COR-L47 (cell line): Measurements from ENCODE around the gene FGF14.

ENCODE experiments used
- DNase-seq: peaks from one replicate; lab custom pipeline; 2025; lab: John Stamatoyannopoulos, UW

The FGF14 gene

DNA sequence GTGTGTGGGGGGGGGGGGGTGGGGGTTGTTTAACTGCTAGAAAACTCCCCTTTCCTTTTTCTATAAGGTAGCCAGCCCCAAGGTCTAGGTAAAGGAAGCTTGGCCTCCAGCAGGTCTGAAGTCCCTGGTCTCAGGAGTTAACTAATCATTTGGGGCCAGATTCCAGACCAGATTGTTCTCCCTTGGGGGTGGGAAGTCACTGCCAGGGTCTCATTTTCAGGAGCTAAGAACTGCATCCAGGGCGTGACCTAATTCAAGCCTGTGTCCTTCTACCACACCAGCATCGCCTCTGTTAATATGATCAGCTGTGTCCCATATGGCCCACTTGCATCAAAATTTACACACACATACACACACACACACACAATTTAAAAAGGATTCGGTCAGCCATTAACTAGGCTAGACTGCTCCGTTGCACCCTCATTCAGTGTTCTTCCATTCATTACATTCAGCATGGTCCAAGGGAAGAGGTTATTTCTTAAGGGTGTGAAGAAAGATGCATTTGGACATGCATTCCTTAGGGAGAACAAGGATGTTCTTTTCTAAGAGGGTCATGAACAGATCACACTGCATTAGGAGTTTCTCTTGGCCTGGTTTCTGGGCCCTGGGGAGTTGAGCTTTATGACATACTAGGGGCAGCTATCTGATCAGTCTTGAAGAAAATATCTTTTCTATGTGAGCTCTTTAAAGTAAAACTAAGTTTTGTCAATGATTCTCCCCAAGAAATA lies 91.0 kb downstream of the FGF14 start:
- DNase-seq, result no peak

DNA sequence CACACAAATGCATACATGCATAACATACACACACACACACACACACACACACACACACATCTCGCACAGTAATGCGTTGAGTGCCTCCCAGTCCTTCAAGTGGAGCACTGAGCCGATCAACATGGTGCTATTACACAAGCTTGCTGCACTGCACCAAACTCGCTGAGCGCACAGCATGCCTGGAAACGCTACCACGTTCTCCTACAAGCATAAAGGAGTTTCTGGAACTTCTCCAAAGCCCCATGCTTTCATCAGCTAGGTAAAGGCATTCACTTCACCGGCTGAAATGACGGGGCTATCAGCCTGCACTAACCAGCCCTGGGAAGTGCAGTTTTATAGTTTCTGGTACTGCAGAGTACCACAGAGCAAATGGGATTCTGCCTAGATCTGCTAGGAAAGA lies 92.7 kb downstream of the FGF14 start:
- DNase-seq, result no peak

DNA sequence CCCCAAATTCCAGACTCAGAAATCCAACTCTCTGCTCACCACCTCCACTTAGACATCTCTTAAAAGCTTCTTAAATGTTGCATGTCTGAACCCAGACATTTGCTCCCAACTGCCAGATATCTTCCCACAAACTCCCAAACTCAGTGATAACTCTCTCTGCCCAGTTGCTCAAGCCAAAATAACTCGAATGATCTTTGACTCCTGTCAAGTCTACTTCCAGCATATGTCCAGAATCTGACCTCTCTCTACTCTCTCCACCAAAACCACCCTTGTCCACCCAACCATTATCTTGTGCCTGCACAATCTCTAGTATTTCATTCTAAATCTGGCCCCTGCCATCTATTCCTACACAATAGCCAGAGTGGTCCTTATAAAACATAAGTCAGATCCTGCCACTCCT lies 99.3 kb downstream of the FGF14 start:
- DNase-seq, result no peak

DNA sequence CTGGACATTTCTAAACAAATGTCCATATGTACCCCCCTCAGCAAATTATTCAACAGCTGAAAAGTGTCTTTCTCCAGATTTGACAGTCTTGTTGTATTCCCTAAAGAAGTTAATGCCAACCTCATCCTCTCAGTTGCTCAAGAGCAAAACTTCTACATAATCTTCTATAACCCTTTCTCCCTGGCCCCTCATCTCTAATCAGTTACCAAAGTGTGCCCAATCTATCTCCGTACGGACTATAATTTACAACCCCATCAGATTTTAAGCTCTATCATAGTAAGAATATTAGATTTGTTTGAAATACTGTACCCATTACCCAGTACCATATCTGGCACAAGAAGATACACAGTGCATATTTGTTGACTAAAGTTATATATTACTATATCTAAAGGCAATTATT lies 101.5 kb downstream of the FGF14 start:
- no peak for DNase-seq

DNA sequence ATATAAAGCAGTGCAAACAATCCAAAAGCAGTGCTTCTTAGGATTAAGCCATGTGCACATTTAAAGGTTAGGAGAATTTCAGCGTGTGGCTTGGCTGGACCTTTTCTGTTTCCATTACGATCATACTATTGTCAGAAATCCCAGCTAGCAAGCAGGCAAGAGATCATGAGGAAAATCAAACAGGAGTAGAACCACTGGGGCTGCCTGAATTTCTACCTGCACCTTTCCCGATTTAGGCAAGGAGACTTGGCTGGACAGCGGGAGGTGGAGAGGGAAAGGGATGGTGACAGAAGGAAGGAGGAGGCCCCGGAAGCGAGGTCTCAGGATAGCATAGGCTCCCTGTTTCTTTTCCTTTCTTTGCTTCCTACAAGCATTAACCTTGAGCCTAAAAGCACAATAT lies 102.5 kb downstream of the FGF14 start:
- no peak for DNase-seq

DNA sequence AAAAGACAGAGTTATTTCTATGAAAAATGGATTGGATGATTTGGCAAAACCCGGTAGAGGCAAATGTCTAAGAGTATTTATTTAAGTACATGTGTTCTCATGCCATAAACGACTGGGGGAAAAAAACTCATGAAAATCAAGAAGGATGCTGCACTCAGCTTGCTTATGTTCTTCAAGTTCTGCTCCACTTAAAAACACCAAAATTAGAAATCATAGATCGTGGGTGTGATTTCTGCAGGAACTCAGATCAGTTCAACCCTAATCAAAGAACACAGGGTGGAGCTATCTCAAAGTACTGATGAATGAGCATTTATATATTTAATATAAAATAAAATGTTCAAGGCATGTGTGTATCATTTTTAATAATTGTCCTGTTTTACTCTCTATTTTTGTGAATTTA lies 103.8 kb downstream of the FGF14 start:
- no peak for DNase-seq

DNA sequence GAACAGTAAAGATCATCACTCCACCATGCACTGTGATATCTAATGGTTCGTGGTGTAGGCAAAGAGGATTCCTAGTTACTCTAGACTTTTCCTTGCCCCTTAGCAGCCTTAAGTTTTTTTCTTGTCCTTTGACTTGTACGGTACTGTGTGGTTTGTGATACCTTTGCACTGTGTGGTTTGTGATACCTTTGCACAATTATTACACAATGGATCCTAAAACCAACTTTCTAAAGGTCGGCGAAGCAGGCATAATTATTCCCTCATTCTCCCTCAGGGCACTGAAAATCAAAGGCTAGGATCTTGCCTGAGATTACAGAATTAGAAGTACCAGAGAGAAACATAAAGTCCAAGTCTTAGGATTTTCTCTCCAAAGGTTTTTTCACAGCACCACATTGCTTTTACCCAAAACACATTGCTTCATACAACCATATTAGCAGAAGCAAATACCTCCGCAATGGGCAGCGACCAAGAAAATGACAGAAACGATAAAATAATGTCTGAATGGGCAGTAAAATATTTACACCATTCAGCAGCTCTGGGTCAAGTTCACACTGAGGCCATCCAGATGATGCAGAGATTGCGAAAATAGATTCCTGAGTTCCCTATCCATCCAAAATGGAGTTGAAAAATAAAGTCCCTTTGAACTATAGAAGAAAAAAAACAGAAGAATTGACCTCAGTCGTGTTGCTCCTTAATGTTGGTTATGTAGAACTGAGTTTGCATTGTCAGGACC lies 106.4 kb downstream of the FGF14 start:
- DNase-seq, result no peak

DNA sequence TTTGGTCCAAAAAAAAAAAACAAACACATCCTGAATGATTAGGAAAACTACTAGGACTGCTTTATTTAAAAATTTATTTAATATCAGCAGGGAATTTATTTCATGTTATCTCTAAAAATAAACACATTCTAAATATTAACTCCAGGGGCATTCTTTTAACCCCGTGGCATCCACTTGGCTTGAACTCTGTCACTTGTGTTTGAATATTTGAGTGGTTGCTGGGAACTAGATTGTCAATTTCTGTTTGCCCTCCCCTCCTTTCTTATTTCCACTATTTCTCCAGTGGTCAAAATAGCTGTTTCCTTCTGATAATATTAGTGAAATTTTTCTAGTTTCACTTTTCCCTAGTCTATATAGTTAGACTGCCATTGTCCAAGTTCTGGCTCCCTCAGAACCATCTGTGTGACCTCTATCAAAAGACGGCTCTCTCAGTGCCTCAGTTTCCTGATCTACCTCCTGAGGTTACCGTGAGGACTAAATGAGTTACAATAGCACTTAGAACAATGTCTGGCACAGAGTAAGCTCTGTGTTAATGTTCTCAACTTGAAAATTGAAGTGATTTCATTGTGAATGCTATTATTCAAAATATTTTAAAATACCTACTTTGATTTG lies 107.3 kb downstream of the FGF14 start:
- no peak for DNase-seq

DNA sequence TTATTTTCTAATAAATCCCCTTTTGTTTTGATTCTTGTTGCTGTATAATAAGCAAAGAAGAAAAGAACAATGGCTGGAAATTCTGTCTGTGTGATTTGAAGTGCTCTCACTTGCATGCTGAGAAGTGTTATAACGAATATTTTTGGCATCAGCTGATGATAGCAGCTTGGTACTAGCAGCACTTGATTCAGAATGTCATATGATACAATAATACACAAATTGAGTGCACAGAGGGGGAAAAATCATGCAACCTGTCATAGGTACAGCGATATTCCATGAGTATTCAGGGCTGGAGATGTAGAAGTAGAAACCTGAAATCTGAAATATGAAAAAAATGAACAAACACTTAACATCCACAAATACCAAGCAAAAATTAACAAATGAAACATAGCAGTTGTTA lies 108.1 kb downstream of the FGF14 start:
- no peak for DNase-seq

DNA sequence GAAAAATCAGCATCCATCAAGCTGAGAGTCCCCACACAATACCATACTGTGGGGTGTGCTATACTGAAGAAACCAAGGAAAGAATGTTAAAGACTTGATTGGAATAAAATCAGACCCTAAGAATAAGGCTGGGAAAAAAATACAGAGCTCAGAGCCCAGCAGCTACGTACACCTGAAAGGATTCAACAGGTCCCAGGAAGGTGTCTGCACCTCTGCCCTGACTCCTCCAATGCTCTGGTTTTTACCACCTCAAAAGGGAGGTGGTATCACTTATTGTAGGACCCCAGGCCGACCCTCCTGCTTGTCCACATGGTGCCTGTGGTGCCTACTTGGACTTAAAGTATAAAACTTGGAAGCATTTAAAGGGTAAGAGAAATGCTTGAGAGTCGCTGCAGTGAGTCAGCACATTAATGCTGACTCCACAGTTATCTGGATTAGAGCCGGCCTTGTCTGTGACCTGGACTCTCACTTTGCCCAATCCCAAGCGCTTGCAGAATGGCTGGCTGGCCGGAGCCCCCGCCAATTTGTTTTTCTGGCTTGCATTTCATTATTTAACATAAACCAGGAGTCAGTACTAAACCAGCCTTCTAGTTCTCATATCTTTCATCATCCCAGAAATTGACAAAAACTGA lies 110.1 kb downstream of the FGF14 start:
- no peak for DNase-seq

DNA sequence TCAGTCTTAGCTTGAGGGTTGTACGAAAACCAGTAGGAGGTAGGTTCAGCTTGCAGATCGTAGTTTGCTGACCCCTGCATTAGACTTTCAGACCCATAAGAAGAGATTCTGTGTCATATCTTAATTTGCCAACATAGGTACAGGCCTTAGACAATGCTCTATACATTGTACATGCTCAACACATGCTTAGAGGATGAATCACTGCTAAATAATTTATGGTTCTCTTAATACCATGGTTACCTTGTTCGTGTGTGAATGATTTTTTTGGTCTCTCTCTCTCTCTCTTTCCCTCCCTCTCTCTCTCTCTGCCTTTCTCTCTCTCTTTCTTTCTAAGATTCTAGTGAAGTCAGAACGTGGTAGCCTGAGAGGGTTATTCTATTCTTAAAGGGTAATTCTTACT lies 112.2 kb downstream of the FGF14 start:
- DNase-seq, result no peak

DNA sequence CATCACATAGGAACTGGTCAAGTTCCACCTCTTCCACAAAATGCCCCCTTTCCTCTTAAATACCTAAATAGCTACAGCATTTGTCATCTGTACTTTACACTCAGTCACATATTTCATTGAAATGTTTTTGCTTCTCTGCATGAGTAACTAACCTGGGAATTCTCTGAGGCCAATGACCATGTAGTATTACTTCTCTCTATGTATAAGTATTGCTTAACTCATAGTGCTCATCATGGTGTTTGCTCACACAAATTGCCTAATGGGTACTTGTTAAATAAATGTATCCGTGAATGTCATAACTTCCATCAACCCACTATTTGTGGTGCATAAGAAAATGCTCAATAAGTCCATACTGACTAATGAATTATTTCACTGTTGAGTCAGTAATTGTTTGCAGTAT lies 115.5 kb downstream of the FGF14 start:
- DNase-seq, result no peak

DNA sequence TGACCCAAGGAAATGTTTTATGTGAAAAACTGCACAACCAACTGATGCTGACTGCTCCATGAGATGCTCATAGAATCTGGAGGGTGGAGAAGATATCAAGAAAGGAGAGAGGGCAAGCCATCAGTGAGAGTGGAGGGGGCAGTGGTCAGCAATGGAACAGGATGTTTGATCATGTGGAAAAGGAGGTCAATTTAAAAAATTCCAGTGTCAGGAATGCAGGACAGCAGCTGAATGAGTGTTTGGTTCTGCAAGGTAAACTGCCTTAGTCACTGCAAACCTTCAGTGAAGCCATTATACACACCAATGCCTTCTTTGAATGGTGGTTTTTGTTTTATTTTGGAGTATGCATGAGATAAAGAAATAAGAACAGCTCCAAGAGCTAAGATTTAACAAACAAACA lies 121.5 kb downstream of the FGF14 start:
- no peak for DNase-seq

DNA sequence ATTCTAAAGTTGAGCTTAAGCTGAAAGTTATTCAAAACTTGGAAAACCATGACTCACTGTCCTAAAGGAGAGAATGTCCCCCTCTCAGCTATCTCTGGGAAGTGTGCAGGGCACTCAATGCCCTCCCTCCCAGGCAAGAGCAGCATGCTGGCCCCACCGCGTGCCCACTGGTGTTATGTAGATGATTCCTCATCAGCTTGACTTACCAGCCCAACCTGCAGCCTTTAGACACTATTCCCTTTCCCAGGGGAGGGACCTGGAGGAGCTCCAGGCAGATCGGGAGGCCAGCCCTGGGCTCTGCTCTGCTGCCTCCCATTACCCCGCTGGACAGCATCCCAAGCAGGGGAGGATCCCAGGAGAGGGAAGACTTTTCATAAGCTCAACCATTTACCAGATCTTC lies 124.6 kb downstream of the FGF14 start:
- no peak for DNase-seq

DNA sequence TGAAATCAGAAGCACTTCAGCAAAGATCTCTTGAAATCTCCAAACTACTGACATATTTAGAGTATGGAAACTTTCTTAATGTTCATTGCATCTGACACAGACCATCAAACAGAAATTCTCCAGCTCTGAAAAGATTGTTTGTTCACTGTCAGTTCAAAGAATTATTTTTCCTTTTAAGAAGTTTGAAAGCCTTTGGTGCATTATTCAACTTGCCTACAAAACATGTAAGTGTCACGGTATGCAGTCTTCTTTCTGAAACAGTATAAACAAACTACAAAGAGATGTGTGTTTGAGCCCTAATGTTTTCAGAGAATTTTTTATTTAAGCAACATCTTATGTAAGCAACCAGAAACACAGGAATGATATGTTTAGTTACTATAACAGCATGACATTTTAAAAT lies 125.4 kb downstream of the FGF14 start:
- DNase-seq, result no peak

DNA sequence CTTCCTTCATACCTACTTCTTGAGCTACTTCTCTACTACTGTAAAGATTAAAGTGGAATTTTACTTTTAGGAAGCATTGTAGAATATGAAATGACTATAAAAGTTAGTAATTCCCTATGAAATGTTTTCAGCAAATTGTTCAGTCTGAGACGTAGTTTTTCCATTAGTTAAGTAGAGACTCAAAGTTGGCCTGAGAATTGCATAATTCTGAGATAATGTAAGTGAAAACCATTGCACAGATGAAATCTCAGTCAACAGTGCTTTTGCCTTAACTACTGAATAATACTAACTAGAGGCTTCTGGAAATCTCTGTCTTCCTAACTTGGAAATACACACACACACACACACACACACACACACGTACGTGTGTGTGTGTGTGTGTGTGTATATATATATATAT lies 125.9 kb downstream of the FGF14 start:
- no peak for DNase-seq

DNA sequence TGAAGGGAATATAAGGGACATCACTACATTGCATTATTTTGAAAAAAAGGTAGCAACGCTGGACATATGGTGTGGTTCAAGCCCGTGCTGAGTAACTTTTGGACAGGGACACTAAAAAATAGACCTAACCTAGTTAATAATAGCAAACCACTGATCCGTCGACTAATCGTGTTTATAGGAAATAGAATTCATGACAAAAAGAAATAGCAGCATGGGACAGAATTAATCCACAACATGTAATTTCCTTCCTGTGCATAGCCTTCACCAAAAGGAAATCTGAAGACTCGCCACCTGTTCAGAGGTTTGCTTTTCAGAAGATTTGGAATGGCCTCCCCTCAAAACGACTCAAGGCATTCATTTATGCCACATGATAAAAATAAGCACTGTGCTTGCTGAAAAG lies 128.7 kb downstream of the FGF14 start:
- no peak for DNase-seq

DNA sequence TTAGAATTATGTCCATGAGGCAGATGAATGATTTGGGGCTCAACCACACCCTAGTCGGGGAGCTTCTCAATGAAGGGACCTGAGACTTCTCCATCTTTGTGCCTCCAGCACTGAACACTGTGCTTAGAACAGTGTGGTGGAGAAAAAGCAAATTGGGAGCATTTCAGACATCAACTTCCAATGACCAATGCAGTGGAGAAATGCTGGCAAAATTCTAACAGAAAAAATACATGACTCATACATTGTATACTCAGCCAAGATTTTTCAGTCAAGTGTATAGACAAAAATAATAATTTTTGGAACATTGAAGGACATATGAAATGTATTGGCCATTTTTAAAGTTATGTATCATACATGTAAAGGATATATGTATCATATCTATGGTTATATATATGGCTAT lies 134.7 kb downstream of the FGF14 start:
- no peak for DNase-seq

DNA sequence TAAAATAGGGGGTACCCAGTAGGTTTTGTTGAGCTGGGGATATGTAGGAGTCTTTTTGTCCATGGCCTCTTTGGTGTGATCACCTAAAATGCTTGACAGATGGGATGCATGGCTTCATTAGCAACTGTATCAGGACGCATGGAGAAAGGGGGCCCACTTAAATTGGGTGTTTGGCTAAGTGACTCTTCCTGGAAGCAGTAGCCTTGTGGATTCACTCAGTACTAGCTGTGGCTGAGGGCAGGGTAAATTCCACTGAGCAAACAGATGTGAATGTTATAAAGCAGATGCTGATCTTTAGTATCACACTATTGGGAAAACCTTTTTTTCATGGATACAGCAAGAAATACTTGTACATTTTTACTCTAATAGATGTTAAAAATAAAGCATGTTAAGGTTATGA lies 140.0 kb downstream of the FGF14 start:
- no peak for DNase-seq

DNA sequence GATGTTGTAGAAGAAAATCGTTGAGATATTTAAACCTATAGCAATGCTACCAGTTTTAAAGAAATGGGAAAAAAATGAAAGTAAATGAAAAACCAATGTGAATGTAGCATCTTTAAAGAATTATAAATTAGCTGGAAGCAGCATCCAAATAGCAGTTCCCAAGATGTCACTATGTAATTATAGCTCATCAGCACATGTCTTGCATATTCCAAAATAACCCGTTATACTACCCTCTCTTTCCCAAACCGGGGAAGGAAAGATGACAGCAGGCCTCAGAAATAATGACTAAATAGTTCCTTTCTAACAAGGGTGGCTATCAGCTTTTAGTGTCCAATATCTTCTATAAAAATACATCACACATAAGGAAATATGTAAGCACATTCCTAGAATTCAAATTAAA lies 140.5 kb downstream of the FGF14 start:
- DNase-seq, result no peak

DNA sequence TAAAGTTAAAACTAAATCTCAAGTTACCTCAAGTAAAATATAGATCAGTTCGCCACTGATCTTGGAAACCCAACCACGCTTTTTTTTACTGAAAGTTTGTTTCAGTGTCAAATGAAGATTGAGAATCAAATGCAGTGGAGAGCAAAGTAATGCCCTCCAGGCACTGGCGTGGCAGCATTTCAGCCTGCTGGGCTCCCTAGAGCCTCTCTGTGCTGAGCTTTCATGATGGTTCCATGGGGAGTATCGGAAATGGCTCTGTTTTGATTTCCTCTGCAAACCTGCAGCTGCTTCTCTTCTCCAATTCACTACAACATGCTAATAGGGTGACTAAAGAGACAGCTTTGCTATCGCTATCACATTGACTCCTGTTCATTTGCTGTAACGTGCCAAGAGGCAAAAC lies 141.6 kb downstream of the FGF14 start:
- no peak for DNase-seq

DNA sequence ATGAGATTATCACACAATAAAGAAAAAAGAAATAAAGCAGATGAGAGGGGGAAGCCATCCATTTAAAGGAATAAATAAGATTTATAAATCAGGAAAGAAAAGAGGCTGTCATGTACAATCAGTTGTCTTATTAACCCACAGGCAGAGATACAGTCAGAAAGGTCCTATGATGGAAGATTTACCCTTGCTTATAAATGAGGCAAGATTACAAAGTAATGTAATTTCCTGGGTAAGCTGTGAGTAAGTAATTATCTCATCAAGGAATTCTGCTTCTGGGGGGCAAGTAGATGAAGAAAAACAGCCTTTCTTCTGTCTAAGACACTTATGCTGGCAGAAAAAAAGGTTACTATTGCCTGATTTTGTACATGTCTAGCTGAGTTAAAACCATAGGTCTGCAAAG lies 146.4 kb downstream of the FGF14 start:
- DNase-seq, result no peak

DNA sequence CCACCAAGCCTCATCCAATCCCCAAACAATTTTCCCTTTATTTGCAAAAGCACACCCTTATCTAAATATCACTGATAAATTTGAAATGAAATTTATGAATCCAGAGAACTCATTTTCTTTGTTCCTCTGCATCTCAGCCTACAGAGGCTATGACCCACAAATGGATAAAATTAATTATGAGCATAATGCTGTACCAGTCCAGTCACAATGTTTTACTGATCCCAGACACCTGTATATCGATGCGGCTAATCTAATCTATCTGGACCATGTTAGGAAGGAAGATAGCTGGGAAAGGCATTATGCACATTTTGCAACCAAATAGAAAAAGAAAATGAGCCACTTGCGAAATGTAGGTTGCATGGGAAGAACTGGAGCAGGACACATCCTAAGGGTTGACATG lies 150.0 kb downstream of the FGF14 start:
- no peak for DNase-seq
